ENCODE results near the gene PANX3. TPM values are rescaled to one million over a fixed set of nuclear protein-coding genes. Genes with fewer than 3 reads are reported as not detected.

Gene PANX3
- total RNA-seq, 1 donor from 2014 or later, result not detected

GRCh38 chr11:124648610-124649009, 37.4 kb downstream of the PANX3 start:
- DNase-seq (ENCODE audit: low spot score in 2 of 2) (no peak), FAIRE-seq (no peak)

- DNase-seq (ENCODE audit: low spot score in 2 of 2) (no peak), FAIRE-seq (no peak)
Observed at GRCh38 chr11:124656774-124657630, 45.8 kb downstream of the PANX3 start.

- DNase-seq (ENCODE audit: low spot score in 2 of 2) (no peak), FAIRE-seq (no peak)
Observed at GRCh38 chr11:124657904-124658303, 46.7 kb downstream of the PANX3 start.

DNA sequence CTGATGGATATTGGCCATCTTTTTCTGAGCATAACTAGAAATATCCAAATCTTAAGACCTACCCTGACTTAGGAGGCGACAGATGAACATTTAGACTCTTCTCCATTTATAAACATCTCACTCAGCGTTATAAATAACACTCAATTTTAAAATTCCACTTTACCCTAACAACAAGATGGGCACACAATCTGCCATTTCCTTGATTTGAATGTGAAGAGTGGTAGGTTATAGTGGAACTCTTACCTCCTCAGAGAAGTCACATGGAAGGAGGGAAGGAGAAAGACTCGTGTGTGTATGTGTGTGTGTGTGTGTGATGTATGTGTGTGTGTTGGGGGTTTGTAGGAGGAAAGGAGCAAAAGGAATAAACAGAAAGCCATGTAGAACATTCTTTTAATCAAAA, 47.3 kb downstream of the PANX3 start:
- DNase-seq (ENCODE audit: low spot score in 2 of 2), result no peak
- FAIRE-seq, result no peak

GRCh38 chr11:124658986-124659385, 47.8 kb downstream of the PANX3 start:
- DNase-seq (ENCODE audit: low spot score in 2 of 2) (no peak), FAIRE-seq (no peak)

DNA sequence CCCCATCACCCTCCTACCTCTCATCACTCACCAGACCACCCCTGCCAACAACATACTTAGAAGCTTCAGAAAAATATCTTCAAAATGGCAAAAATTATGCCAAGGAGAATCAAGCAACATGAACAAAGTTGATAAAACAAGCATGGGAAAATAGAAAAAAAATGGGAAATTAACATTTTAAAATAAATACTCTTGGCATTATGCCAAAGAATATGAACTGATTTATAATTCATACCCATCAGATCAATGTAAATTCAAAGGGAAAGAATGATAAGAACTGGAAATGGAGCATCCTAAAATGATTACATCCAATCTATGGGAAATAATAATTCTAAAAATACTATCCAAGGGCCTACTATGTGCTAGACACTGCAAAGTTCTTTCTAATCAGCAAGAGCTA, 50.3 kb downstream of the PANX3 start:
- FAIRE-seq, result no peak
- DNase-seq (ENCODE audit: low spot score in 2 of 2), result no peak

DNA sequence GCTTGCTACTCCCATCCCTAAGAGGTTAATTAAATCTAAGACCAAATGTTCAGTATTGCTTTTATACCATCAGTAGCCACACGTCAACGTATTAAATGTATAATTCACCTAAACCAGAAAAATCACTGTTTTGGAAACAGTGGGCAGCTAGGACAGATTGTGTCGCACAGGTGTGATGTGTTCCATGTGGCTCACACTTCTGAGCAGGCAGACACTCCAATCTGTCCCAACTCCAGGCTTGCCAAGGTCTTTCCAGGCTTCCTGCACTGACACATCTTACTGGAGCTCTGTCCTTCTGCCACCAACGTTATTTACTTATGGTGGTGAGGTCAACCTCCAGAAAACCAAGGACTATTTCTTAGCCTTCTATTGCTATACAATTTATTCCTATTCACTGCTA, 50.9 kb downstream of the PANX3 start:
- DNase-seq (ENCODE audit: low spot score in 2 of 2) (no peak), FAIRE-seq (no peak)

GRCh38 chr11:124663861-124664260, 52.6 kb downstream of the PANX3 start:
- no peak for DNase-seq (ENCODE audit: low spot score in 2 of 2)
- FAIRE-seq, result no peak

DNA sequence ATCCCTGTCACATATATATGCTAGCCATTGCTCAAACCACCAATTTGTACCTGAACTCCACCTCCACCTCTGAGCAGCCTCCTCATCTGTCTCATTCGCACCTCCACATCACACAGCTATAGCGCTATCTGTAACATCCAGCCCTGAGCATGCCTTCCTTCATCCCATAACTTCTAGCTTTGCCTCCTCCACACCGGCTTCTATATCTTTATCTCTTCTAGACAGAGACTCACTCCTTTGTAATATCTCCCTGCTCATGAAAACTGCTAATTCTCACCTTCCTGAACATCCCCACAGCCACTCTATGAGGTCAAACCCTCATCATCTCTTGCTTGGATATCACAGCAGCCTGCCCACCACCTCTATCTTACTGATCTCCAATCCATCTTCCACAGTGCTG, 56.4 kb downstream of the PANX3 start:
- no peak for FAIRE-seq
- no peak for DNase-seq (ENCODE audit: low spot score in 2 of 2)

DNA sequence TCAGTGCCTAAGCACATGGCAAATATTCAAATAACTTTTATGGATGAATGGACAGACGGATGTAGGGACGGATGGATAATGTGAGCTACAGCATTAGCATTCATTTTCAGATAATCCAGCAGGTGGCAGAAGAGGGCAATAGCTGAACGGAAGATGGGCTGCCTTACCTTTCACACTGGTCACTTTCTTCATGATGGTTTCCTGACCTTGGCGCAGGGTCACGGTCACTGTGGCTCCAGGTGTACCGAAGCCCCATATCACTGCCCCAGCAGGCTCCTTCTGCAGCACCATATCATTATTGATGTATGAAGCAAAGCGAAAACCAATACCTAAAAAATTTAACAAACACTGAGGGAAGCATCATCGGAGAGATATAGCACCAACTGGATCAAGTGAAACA, 58.0 kb downstream of the PANX3 start:
- no peak for FAIRE-seq
- peak; percentile 48 to 58 for DNase-seq (ENCODE audit: low spot score in 2 of 2)

Small RNAs within 50 kb of the gene (small RNA-seq; reads per million reads assigned to genes)
- gene RNA5SP352, result not detected

Other genes starting within 250 kb of the PANX3 start
- gene OR8B2, start 226.9 kb upstream of the PANX3 start, total RNA-seq, result not detected
- not detected for gene OR8B3, start 212.4 kb upstream of the PANX3 start, total RNA-seq
- gene OR8B4, start 186.6 kb upstream of the PANX3 start, total RNA-seq, result not detected
- gene OR8B8, start 165.7 kb upstream of the PANX3 start, total RNA-seq, result not detected
- gene OR8B12, start 67.8 kb upstream of the PANX3 start, total RNA-seq, result not detected
- not detected for gene OR8A1, start 41.4 kb upstream of the PANX3 start, total RNA-seq
- 35.9 TPM for gene TBRG1, start 11.4 kb downstream of the PANX3 start, total RNA-seq
- gene SIAE, start 62.3 kb downstream of the PANX3 start, total RNA-seq, result 10.2 TPM
- 5.7 TPM for gene SPA17, start 62.5 kb downstream of the PANX3 start, total RNA-seq
- 2.9 TPM for gene NRGN, start 128.5 kb downstream of the PANX3 start, total RNA-seq
- gene VSIG2, start 140.8 kb downstream of the PANX3 start, total RNA-seq, result not detected
- 3.7 TPM for gene ESAM, start 150.9 kb downstream of the PANX3 start, total RNA-seq
- 22.4 TPM for gene MSANTD2, start 189.0 kb downstream of the PANX3 start, total RNA-seq

All from frontal cortex (tissue), 4 donors.